ENCODE results near the gene GIPC2.

Gene GIPC2

DNA sequence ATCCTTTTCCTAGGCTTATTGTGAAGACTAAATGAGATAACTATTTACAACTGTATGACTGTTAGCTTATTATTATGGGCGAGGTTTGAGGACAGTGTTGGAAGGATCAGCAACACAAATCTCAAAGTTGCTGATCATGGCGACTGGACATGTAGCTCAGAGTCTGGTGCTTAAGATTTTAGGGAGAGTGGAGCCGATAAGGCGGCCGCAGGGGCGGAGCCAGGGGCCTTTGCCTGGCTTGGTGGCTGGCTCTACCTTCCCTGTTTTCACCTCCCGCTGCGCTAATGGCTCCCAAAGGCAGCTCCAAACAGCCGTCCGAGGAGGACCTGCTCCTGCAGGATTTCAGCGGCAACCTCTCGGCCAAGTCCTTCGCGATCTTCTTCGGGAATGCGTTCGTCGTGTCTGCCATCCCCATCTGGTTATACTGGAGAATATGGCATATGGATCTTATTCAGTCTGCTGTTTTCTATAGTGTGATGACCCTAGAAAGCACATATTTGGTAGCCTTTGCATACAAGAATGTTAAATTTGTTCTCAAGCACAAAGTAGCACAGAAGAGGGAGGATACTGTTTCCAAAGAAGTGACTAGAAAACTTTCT, 45.5 kb downstream of the GIPC2 start:
- no peaks in the 10 kb centered on the region for H3F3A ChIP-seq (ENCODE audit: control insufficient read depth, insufficient read depth)
- no peaks in the 10 kb centered on the region for H3K36me3 ChIP-seq (ENCODE audit: control insufficient read depth, low read length)
- no peaks in the 10 kb centered on the region for H3K4me1 ChIP-seq (ENCODE audit: control insufficient read depth, low read length)
- no peaks in the 10 kb centered on the region for H4K20me1 ChIP-seq (ENCODE audit: control insufficient read depth, insufficient read depth, low read depth, low read length)
- no peaks in the 10 kb centered on the region for H3K9me2 ChIP-seq (replicated peaks; ENCODE audit: control insufficient read depth, low read length)
- no peak overlapping the region for H3K4me2 ChIP-seq (ENCODE audit: low read length)
- H3K27ac ChIP-seq (ENCODE audit: low read depth, low read length), result no peak overlapping the region
- peaks cover 5% of the 10 kb centered on the region; the same call in 1 of the 2 replicates for H3K27me3 ChIP-seq (ENCODE audit: control insufficient read depth, low read length)
- no peak for TF ChIP-seq EZH2phosphoT487 (IDR thresholded peaks at IDR 0.05; ENCODE audit: borderline replicate concordance, low read length)
- TF ChIP-seq, protein P1, sequence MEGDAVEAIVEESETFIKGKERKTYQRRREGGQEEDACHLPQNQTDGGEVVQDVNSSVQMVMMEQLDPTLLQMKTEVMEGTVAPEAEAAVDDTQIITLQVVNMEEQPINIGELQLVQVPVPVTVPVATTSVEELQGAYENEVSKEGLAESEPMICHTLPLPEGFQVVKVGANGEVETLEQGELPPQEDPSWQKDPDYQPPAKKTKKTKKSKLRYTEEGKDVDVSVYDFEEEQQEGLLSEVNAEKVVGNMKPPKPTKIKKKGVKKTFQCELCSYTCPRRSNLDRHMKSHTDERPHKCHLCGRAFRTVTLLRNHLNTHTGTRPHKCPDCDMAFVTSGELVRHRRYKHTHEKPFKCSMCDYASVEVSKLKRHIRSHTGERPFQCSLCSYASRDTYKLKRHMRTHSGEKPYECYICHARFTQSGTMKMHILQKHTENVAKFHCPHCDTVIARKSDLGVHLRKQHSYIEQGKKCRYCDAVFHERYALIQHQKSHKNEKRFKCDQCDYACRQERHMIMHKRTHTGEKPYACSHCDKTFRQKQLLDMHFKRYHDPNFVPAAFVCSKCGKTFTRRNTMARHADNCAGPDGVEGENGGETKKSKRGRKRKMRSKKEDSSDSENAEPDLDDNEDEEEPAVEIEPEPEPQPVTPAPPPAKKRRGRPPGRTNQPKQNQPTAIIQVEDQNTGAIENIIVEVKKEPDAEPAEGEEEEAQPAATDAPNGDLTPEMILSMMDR (IDR thresholded peaks at IDR 0.05; ENCODE audit: low read depth, low read length, poor library complexity, severe bottlenecking), result no peak
- no peaks in the 10 kb centered on the region for H3K79me2 ChIP-seq (ENCODE audit: control insufficient read depth, low read length)
- H3K4me3 ChIP-seq (ENCODE audit: low read length), result no peak overlapping the region
- H3K9me3 ChIP-seq (ENCODE audit: control insufficient read depth, insufficient read depth, low read length), result no peaks in the 10 kb centered on the region

DNA sequence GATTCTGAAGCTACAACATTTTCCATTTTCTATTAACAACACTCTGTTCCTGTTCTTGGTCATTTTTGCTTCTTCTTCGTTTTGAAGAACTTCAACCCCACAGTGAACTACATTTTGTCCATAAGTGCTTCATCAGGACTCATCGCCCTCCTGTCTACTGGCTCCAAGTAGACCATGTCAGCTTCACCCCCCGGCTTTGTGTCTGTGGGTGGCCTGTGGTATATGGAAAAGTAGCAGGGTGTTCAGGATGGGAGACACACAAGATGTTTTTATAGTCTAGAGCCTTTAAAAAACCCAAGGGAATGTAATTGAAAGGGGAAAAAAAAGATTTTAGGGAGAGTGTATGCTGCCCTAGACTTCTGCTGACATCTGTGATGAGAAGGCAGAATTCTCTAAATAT, 46.1 kb downstream of the GIPC2 start:
- no peaks in the 10 kb centered on the region for H3F3A ChIP-seq (ENCODE audit: control insufficient read depth, insufficient read depth)
- peaks cover 5% of the 10 kb centered on the region; the same call in 1 of the 2 replicates for H3K27me3 ChIP-seq (ENCODE audit: control insufficient read depth, low read length)
- no peak overlapping the region for H3K27ac ChIP-seq (ENCODE audit: low read depth, low read length)
- no peaks in the 10 kb centered on the region for H3K9me2 ChIP-seq (replicated peaks; ENCODE audit: control insufficient read depth, low read length)
- H3K4me3 ChIP-seq (ENCODE audit: low read length), result no peak overlapping the region
- H3K79me2 ChIP-seq (ENCODE audit: control insufficient read depth, low read length), result no peaks in the 10 kb centered on the region
- H3K4me1 ChIP-seq (ENCODE audit: control insufficient read depth, low read length), result no peaks in the 10 kb centered on the region
- no peak overlapping the region for H3K4me2 ChIP-seq (ENCODE audit: low read length)
- TF ChIP-seq, protein P1 (IDR thresholded peaks at IDR 0.05; ENCODE audit: low read depth, low read length, poor library complexity, severe bottlenecking), result no peak
- no peak for TF ChIP-seq EZH2phosphoT487 (IDR thresholded peaks at IDR 0.05; ENCODE audit: borderline replicate concordance, low read length)
- H3K36me3 ChIP-seq (ENCODE audit: control insufficient read depth, low read length), result no peaks in the 10 kb centered on the region
- H4K20me1 ChIP-seq (ENCODE audit: control insufficient read depth, insufficient read depth, low read depth, low read length), result no peaks in the 10 kb centered on the region
- no peaks in the 10 kb centered on the region for H3K9me3 ChIP-seq (ENCODE audit: control insufficient read depth, insufficient read depth, low read length)

DNA sequence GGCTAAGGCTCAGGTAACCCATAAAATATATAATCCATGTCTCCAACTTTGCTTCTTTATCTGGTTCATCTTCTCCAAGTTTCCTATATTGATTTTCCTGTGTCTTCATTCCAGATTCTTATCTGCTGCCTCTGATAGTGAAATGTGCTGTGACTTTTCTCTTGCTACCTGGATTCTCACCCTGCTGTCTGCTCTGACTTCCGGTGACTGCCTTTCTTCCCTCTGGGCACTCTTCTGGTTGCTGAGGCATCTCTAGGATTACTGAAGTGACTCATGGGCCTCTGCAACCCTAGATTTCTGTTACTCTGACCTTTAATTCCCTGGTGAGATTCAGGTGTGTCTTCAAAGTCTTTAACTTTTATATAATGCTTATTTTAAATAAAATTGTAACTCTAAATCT, 46.9 kb downstream of the GIPC2 start:
- Histone ChIP-seq H3K36me3 (ENCODE audit: control insufficient read depth, low read length) (no peaks in the 10 kb centered on the region), H3K79me2 (ENCODE audit: control insufficient read depth, low read length) (no peaks in the 10 kb centered on the region), H3F3A (ENCODE audit: control insufficient read depth, insufficient read depth) (no peaks in the 10 kb centered on the region), H3K27ac (ENCODE audit: low read depth, low read length) (no peak overlapping the region), H3K9me3 (ENCODE audit: control insufficient read depth, insufficient read depth, low read length) (no peaks in the 10 kb centered on the region), H3K4me2 (ENCODE audit: low read length) (no peak overlapping the region), H4K20me1 (ENCODE audit: control insufficient read depth, insufficient read depth, low read depth, low read length) (no peaks in the 10 kb centered on the region), H3K4me1 (ENCODE audit: control insufficient read depth, low read length) (no peaks in the 10 kb centered on the region), H3K27me3 (ENCODE audit: control insufficient read depth, low read length) (peaks cover 8% of the 10 kb centered on the region; the same call in 1 of the 2 replicates), H3K4me3 (ENCODE audit: low read length) (no peak overlapping the region), H3K9me2 (replicated peaks; ENCODE audit: control insufficient read depth, low read length) (no peaks in the 10 kb centered on the region)
- no peak for TF ChIP-seq EZH2phosphoT487 (IDR thresholded peaks at IDR 0.05; ENCODE audit: borderline replicate concordance, low read length)
- TF ChIP-seq, protein P1 (IDR thresholded peaks at IDR 0.05; ENCODE audit: low read depth, low read length, poor library complexity, severe bottlenecking), result no peak
